Mesendoderm (in vitro differentiated cells): Measurements from ENCODE around the gene CYP19A1.

ENCODE experiments used
- DNase-seq: peaks from one replicate; pipeline ENCODE4 v3.0.0; 2013
- H2AK5ac ChIP-seq: 2 replicates; pipeline ENCODE4 v1.6.1; 2013; ENCODE audit warnings: low read length, inconsistent platforms
- H2BK120ac ChIP-seq: 2 replicates; pipeline ENCODE4 v1.6.1; 2013; ENCODE audit warnings: low read depth, mild to moderate bottlenecking, low read length, moderate library complexity, mixed read lengths
- H2BK15ac ChIP-seq: replicated peaks from 2 replicates; pipeline ENCODE4 v1.6.1; 2013; ENCODE audit warnings: low read depth, mild to moderate bottlenecking, moderate library complexity
- H2BK5ac ChIP-seq: 2 replicates; pipeline ENCODE4 v1.6.1; 2013; ENCODE audit warnings: low read length, inconsistent platforms
- H3K18ac ChIP-seq: 2 replicates; pipeline ENCODE4 v1.6.1; 2013; ENCODE audit warnings: mild to moderate bottlenecking, low read length, mixed read lengths
- H3K23ac ChIP-seq: one replicate; pipeline ENCODE4 v1.6.1; 2013; ENCODE audit warnings: low read length
- H3K27ac ChIP-seq: 2 replicates; pipeline ENCODE4 v1.5.1; 2013; ENCODE audit warnings: low read depth, mild to moderate bottlenecking, inconsistent platforms, low read length, moderate library complexity
- H3K27me3 ChIP-seq: 2 replicates; pipeline ENCODE4 v1.6.1; 2013; ENCODE audit warnings: low read length, control low read depth, mild to moderate bottlenecking, inconsistent platforms; ENCODE audit not compliant: insufficient read depth, poor library complexity
- H3K36me3 ChIP-seq: 2 replicates; pipeline ENCODE4 v1.6.1; 2013; ENCODE audit warnings: low read length, inconsistent platforms; ENCODE audit not compliant: control insufficient read depth, insufficient read depth
- H3K4ac ChIP-seq: one replicate; pipeline ENCODE4 v1.6.1; 2013; ENCODE audit warnings: low read depth, mild to moderate bottlenecking, low read length, moderate library complexity
- H3K4me1 ChIP-seq: 2 replicates; pipeline ENCODE4 v1.6.1; 2013; ENCODE audit warnings: low read depth, low read length, inconsistent platforms; ENCODE audit not compliant: control insufficient read depth
- H3K4me2 ChIP-seq: 2 replicates; pipeline ENCODE4 v1.6.1; 2013; ENCODE audit warnings: low read length
- H3K4me3 ChIP-seq: 2 replicates; pipeline ENCODE4 v1.5.1; 2013; ENCODE audit warnings: mild to moderate bottlenecking, low read length
- H3K56ac ChIP-seq: one replicate; pipeline ENCODE4 v1.6.1; 2013; ENCODE audit warnings: low read length
- H3K79me1 ChIP-seq: 2 replicates; pipeline ENCODE4 v1.6.1; 2013; ENCODE audit warnings: low read length, inconsistent platforms
- H3K79me2 ChIP-seq: 2 replicates; pipeline ENCODE4 v1.6.1; 2013; ENCODE audit warnings: mild to moderate bottlenecking, low read length; ENCODE audit not compliant: control insufficient read depth, insufficient read depth
- H3K9ac ChIP-seq: 2 replicates; pipeline ENCODE4 v1.6.1; 2013; ENCODE audit warnings: low read length, inconsistent platforms
- H4K5ac ChIP-seq: one replicate; pipeline ENCODE4 v1.6.1; 2013; ENCODE audit warnings: low read length
- H4K8ac ChIP-seq: one replicate; pipeline ENCODE4 v1.6.1; 2013; ENCODE audit warnings: low read depth, mild to moderate bottlenecking, control low read depth, low read length, moderate library complexity
- WGBS: extraction: QIAGEN DNeasy Blood & Tissue Kit; methylation state at CpG from one replicate; pipeline ENCODE4 v1.1.7; 2013; ENCODE audit warnings: low lambda C conversion rate, missing lambda C conversion rate; ENCODE audit not compliant: insufficient coverage; ENCODE audit errors: extremely low coverage; 5-methylcytosine and 5-hydroxymethylcytosine counted together

The CYP19A1 gene

DNA sequence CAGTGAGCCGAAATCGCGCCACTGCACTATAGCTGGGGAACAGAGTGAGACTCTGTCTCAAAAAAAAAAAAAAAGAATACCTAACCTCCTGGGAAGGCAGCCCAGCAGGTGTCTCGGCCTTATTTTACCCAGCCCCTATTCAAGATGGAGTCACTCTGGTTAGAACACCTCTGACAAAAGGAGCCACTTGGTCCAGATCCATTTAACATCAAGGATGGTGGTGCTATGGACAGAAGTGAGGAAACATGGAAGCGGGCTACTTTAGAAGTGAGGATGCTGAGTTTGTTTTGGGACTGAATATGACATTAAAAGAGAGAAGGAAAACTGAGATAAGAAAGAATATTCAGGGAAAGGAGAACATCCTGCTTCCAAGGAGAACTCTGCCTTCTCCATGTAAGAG is 17.8 kb upstream of the CYP19A1 start:
- Histone ChIP-seq H2BK15ac (no peak overlapping the region), H4K5ac (no peak overlapping the region), H3K27ac (no peak overlapping the region), H4K8ac (no peak overlapping the region), H3K23ac (no peak overlapping the region), H2BK5ac (no peak overlapping the region), H3K27me3 (no peaks in the 10 kb centered on the region), H3K4me3 (no peak overlapping the region), H3K56ac (no peak overlapping the region), H2AK5ac (no peak overlapping the region), H3K4me2 (no peak overlapping the region), H3K36me3 (no peaks in the 10 kb centered on the region), H3K79me1 (no peaks in the 10 kb centered on the region), H3K79me2 (no peaks in the 10 kb centered on the region), H3K4me1 (no peaks in the 10 kb centered on the region), H3K18ac (no peak overlapping the region), H3K9ac (no peak overlapping the region), H2BK120ac (no peak overlapping the region), H3K4ac (no peak overlapping the region)
- no peak for DNase-seq
- no CpG with 5 or more reads among the region's 5 CpGs for WGBS

DNA sequence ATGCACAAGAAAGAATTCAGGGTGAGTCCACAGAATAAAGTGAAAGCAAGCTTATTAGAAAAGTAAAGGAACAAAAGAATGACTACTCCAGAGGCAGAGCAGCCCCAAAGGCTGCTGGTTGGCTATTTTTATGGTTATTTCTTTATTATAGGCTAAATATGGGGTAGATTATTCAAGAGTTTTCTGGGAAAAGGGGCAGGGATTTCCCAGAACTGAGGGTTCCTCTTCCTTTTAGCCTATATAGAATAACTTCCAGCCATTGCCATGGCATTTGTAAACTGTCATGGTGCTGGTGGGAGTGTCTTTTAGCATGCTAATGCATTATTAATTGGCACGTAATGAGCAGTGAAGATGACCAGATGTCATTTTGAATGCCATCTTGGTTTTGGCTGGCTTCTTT is 16.7 kb upstream of the CYP19A1 start:
- no peaks in the 10 kb centered on the region for H3K4me1 ChIP-seq
- no peak overlapping the region for H3K4me2 ChIP-seq
- H3K27ac ChIP-seq: no peak overlapping the region
- no peak overlapping the region for H2BK15ac ChIP-seq
- no peak for DNase-seq
- H3K56ac ChIP-seq: no peak overlapping the region
- H3K27me3 ChIP-seq: no peaks in the 10 kb centered on the region
- H3K79me2 ChIP-seq: no peaks in the 10 kb centered on the region
- H2BK5ac ChIP-seq: no peak overlapping the region
- H3K4me3 ChIP-seq: no peak overlapping the region
- no peak overlapping the region for H2BK120ac ChIP-seq
- no peak overlapping the region for H4K5ac ChIP-seq
- H3K9ac ChIP-seq: no peak overlapping the region
- H3K36me3 ChIP-seq: no peaks in the 10 kb centered on the region
- no peak overlapping the region for H4K8ac ChIP-seq
- H3K18ac ChIP-seq: no peak overlapping the region
- WGBS: no CpG with 5 or more reads among the region's 1 CpG
- H3K4ac ChIP-seq: no peak overlapping the region
- no peaks in the 10 kb centered on the region for H3K79me1 ChIP-seq
- no peak overlapping the region for H2AK5ac ChIP-seq
- H3K23ac ChIP-seq: no peak overlapping the region

DNA sequence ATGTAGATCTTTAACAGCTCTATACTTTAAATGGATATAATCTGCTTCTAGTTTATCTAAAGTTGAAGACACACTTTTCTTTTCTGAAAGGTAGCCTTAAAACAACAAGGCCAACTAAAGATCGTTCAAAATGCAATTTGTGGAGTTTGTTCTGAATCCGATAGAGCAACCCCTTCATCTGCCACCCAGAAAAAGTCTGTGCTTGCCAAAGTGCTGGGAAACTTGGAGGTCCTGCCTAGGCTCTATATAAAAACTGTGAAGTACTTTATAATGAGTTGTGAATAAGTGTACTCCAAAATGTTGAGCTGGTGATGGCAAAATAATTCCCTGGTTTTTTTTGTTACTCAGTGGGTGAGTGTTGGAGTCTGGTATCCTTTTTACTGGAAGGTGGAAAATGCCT is 15.6 kb upstream of the CYP19A1 start:
- DNase-seq: no peak
- no peaks in the 10 kb centered on the region for H3K79me1 ChIP-seq
- H2BK120ac ChIP-seq: no peak overlapping the region
- H3K4me1 ChIP-seq: no peaks in the 10 kb centered on the region
- no peak overlapping the region for H2BK15ac ChIP-seq
- no peak overlapping the region for H3K56ac ChIP-seq
- no peak overlapping the region for H2AK5ac ChIP-seq
- WGBS: no CpG with 5 or more reads among the region's 2 CpGs
- H3K4ac ChIP-seq: no peak overlapping the region
- H3K36me3 ChIP-seq: no peaks in the 10 kb centered on the region
- H4K8ac ChIP-seq: no peak overlapping the region
- H3K4me2 ChIP-seq: no peak overlapping the region
- no peak overlapping the region for H3K27ac ChIP-seq
- no peak overlapping the region for H4K5ac ChIP-seq
- H2BK5ac ChIP-seq: no peak overlapping the region
- H3K4me3 ChIP-seq: no peak overlapping the region
- H3K9ac ChIP-seq: no peak overlapping the region
- no peak overlapping the region for H3K23ac ChIP-seq
- no peak overlapping the region for H3K18ac ChIP-seq
- no peaks in the 10 kb centered on the region for H3K79me2 ChIP-seq
- H3K27me3 ChIP-seq: no peaks in the 10 kb centered on the region

DNA sequence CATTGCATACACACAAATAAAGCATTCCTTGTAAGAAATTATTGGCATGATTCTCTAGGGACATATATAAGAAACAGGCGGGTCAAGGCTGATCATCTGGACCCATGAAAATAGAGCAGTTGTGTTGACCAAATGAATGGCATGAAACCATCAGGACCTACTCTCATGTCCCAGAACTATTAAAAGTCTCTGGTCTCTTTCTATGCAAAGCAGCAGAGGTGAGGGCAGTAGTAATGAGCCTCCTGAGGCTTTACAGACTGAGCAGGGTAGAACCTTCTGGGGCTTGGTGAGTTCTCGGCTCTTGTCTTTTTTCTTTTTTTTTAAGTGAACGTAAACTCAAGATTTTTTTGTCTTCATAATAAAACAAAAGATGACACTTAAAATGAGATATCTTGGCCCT is 12.3 kb upstream of the CYP19A1 start:
- Histone ChIP-seq H3K36me3 (no peaks in the 10 kb centered on the region), H3K27ac (no peak overlapping the region), H3K4me1 (no peaks in the 10 kb centered on the region), H2BK120ac (no peak overlapping the region), H3K23ac (no peak overlapping the region), H3K4me2 (no peak overlapping the region), H3K79me1 (no peaks in the 10 kb centered on the region), H2BK15ac (no peak overlapping the region), H3K79me2 (no peaks in the 10 kb centered on the region), H2AK5ac (no peak overlapping the region), H3K18ac (no peak overlapping the region), H3K4me3 (no peak overlapping the region), H3K56ac (no peak overlapping the region), H2BK5ac (no peak overlapping the region), H4K5ac (no peak overlapping the region), H4K8ac (no peak overlapping the region), H3K27me3 (no peaks in the 10 kb centered on the region), H3K9ac (no peak overlapping the region), H3K4ac (no peak overlapping the region)
- no peak for DNase-seq
- no CpG with 5 or more reads among the region's 3 CpGs for WGBS

DNA sequence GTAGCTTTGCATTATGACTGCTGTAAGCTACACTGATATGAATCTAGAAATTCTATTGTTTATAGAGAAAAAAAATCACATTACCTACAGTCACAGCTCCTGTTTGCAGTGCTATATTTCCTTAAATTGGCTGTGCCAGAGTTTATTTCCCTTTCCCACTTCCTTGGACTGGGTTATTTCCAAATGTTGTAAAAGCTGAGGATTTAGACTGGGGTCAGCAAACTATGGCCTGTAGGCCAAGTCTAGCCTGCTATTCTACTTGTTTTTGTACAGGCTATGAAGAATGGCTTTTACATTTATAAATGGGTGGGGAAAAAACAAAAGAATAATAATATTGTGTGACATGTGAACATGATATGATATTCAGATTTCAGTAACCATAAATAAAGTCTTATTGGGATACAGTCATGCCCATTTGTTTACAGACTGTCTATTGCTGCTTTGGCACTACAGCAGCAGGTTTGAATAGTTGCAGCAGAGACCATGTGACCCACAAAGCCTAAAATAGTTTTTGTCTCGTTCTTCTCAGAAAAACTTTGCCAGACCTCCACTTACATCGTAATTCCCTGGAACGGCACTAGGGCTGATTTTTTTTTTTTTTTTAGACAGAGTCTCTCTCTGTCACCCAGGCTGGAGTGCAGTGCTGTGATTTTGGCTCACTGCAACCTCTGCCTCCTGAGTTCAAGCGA is 10.9 kb upstream of the CYP19A1 start:
- Histone ChIP-seq H3K79me1 (no peaks in the 10 kb centered on the region), H3K4ac (no peak overlapping the region), H4K5ac (no peak overlapping the region), H3K23ac (no peak overlapping the region), H3K18ac (no peak overlapping the region), H2BK15ac (no peak overlapping the region), H3K4me1 (no peaks in the 10 kb centered on the region), H2AK5ac (no peak overlapping the region), H3K79me2 (no peaks in the 10 kb centered on the region), H3K36me3 (no peaks in the 10 kb centered on the region), H3K9ac (no peak overlapping the region), H3K4me3 (no peak overlapping the region), H2BK120ac (no peak overlapping the region), H2BK5ac (no peak overlapping the region), H3K56ac (no peak overlapping the region), H3K27ac (no peak overlapping the region), H4K8ac (no peak overlapping the region), H3K27me3 (no peaks in the 10 kb centered on the region), H3K4me2 (no peak overlapping the region)
- no peak for DNase-seq
- WGBS: no CpG with 5 or more reads among the region's 4 CpGs

DNA sequence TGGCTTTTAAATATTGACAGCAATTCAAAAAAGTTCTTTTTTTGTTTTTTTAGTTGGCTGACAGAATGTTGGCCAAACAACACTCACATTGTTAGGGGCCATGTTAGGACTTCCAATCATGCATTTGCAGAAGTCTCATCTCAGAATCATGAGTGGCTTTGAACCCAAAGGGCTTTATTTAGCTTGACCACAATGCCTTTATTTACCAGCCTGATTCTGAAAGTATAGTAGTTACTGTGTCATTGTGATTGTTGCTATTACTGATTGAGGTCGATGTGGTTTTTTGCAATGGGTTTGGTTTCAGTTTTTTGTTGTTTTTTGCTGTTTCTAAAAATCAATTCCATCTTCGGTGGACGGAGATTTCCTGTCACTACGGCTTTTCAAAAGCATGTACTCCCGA is 10.3 kb upstream of the CYP19A1 start:
- Histone ChIP-seq H3K56ac (no peak overlapping the region), H3K36me3 (no peaks in the 10 kb centered on the region), H3K4me2 (no peak overlapping the region), H2AK5ac (no peak overlapping the region), H4K8ac (no peak overlapping the region), H3K4ac (no peak overlapping the region), H2BK5ac (no peak overlapping the region), H3K79me1 (no peaks in the 10 kb centered on the region), H3K79me2 (no peaks in the 10 kb centered on the region), H4K5ac (no peak overlapping the region), H3K27me3 (no peaks in the 10 kb centered on the region), H3K27ac (no peak overlapping the region), H3K23ac (no peak overlapping the region), H3K4me1 (no peaks in the 10 kb centered on the region), H3K4me3 (no peak overlapping the region), H3K9ac (no peak overlapping the region), H3K18ac (no peak overlapping the region), H2BK120ac (no peak overlapping the region), H2BK15ac (no peak overlapping the region)
- DNase-seq: no peak
- WGBS: no CpG with 5 or more reads among the region's 5 CpGs
